NCI-H446 (cell line): ENCODE results near the gene NFASC.

Source experiments
- DNase-seq, 2 experiments: peaks; one replicate each; lab custom pipeline; 2025; lab: John Stamatoyannopoulos, UW

The NFASC gene

DNA sequence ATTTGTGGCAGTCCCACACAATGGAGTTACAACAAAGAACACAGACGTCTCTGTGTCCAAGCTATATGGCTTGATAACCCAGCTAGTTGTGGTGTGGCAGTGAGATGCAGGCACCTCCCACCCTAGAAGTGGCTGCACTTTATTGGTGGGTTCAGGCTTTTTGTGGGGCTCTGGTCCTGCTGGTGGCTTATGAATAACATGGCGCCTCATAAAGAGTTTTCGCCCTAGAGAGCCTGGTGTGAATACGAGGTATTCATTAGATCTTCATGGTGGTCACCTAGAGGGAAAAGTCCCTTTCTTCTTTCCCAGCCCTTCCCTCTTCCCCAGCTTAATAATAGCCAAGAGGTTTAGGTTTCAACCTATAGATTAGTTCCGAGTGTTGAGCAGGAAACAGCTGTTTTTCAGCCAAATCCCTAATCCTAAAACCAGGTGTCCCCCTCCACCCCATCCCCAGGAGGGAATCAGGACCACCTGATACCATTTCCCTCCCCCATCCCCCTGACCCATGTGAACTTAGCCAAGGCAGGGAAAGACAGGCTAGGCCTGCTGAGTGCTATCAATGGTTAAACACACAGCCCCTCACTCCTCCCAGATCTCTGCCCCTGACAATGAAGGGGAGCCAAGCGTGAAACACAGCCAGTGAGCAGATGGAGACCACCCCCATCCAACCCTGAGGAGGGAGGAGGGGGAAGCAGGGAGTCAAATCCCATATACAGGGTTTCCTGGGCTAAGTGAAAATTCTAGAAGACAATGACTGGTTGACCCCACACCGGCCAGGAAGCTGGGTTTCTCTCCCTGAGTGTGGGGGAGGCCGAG, 58.2 kb downstream of the NFASC start:
- no peak for DNase-seq

DNA sequence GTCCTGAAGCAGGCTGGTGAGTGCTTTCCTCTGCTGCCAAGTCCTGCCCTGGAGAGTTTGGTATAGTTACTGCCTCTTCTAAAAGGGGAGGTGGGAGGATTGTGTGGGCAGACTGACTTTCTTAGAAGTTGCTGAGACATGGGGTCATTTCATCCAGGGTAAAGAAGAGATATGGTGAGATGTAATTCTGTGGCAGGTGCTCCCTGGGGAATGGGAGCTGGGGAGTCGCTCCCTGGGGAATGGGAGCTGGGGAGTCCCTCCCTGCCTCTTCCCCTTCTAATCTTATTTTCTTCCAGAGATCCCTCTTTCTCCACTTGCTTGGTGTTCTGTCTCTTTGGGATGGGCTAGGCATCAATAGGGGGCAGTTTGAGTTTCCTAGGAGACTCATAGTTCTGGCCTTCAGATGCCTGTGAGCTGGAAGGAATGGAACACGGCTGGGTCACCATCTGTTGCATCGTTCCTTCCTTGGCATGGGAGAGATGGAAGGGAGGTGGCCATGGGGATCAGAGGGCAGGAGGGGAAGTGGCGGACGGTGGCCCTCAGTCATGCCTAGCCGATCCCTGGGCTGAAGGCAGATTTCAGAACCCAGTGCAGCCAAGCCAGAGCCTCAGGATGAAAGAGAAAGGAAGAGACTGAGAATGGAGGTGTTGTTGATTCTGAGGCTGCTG, 59.0 kb downstream of the NFASC start:
- DNase-seq = peak; percentile 17 to 52

DNA sequence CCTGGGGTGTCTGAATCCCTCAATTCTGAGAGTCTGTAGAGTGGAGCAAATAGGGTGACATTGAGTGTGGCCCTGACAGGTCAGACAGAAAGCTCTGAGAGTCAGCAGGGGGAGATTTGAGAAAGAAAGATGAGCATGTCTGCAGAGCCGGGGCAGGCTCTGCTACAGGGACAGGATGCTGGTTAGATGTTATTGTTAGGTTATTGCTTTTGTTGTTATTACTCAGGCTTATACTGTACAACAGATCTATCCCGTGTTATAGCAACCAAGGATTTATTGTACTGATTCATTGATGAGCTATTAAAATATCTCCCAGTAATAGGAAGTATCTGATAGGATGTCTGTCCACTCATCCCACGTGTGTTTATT, 59.5 kb downstream of the NFASC start:
- no peak for DNase-seq

DNA sequence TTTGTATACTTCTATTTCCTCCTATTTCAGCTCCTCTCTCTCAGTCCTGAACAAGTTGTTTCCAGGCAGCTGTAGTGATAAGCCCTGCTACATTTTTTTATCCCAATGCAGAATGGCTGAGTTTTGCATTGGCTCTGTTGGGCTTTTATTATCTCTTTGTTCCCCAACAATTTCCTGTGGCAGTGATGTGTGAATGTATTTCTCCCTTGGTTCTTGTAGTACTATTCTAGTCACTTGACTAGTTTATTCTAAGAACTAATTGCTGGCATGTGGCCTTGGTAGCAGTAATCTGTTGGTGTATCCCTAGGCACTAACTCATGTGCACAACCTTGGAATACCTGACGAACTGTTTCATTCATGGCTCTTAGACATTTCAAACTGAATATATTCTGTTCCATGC, 60.7 kb downstream of the NFASC start:
- no peak for DNase-seq

DNA sequence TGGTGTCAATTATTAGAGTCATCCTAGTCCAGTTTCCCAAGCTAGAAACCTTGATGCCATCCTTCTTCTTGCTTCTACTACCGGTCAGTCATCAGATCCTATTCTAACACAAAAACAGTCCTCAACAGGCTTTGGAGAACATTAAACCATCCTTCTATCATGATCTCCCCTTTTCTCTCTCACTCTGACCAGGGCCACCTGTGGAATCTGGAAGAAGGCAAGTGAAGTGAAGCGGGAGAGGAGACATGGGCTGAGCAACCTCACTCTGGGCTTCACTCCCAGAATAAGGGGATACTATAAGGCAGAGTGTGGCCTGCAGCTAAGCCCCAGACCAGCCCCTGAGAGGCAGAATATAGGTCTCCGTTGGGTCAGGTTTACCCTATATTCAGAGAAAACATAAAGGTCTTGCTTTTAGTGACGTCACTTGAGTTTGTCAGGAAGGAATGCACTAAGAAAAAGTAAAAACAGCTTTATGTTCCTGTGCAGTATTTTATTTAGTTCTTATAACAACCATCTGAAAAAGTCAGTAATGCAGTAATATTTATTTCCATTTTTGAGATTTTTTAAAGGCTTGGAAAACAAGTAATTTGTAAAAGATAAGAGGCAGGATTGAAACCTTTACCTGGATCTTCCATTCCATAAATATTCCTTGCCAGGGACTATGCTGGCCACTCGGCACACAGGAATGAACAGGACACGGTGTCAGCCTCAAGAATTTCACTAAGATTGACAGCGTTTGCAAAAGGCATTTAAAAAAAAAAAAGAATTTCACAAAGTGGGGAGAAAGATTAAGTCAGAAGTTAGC, 61.3 kb downstream of the NFASC start:
- no peak for DNase-seq

DNA sequence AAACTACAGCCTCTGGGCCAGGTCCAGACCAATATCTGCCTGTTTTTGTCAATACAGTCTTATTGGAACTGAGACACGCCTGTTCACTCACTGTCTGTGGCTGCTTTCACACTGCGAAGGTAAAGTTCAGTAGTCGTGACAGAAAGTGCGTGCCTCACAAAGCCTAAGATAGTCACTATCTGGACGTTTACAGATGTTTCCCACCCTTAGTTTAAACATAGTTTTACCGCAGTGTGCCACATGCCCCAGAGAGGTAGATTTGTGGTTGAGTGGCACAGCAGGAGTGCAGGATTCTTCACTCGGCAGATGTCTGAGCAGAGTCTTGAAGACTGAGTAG, 61.9 kb downstream of the NFASC start:
- DNase-seq = no peak

DNA sequence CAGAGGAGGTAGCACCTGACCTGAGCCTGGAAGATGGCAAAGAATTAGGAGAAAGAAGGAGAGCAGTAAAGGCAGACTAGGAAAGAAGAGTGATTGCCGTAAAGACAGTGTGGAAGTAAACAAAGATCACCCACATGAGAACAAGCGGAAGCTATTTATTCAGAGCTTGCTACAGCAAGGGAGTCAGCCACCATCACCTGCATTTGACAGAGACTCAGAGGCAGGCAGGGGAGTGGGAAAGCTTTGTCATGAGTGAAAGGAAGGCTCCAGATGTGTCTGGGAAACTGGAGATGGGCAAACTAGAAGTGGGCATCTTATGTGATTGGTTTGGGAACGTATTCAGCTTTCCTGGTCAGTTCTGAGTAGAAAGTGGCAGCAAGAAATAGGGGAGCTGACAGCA, 64.5 kb downstream of the NFASC start:
- DNase-seq = no peak

DNA sequence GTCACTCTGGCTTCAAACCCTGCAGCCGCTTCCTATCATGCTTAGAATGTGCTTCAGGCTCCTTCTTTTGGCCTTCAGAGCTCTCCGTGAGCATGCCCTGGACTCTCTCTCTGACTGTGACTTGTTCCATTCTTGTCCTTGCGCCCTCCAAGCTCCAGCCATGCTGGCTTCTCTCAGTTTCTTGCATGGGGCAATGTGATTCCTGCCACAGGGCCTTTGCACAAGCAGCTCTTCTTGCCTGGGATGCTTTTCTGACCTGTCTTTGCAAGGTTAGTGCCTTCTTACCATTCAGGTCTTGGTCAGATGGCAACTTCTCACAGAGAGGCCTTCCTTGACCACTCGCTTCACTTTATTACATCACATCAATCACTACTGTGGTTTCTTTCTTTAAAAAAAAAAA, 66.1 kb downstream of the NFASC start:
- DNase-seq = no peak

DNA sequence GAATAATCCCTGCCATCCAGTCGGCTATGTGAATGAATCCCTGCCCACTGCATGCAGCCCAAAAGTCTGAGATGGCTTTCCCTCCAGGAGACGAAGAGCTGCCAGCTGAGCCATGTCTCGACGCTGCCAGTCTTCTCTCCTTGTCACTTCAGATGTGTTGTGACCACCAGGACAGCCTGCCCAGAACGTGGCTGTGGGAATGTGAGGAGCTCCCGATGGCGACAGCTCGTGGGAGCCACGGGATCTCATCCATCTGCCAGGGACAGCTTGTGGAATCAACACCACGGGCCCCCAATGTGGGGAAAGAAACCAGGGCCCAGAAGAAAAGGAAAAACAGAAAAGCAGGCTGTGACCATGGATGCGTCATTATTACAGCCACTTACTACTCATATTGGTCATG, 67.2 kb downstream of the NFASC start:
- no peak for DNase-seq

DNA sequence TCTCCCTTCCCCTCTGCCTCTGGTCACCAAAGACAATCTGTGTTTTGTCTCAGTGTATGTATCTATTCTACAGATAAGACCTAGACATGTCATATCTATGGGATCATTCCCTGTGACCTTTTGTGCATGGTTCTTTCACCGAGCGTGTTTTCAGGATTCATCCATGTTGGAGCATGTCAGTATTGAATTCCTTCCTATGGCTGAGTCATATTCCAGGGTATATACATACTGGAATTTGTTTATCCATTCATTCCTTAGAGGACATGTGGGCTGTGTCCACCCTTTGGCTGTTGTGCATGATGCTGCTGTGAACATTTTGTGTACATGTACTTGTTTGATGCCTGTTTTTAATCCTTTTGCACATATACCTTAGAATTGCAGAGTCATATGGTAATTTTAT, 69.9 kb downstream of the NFASC start:
- no peak for DNase-seq

DNA sequence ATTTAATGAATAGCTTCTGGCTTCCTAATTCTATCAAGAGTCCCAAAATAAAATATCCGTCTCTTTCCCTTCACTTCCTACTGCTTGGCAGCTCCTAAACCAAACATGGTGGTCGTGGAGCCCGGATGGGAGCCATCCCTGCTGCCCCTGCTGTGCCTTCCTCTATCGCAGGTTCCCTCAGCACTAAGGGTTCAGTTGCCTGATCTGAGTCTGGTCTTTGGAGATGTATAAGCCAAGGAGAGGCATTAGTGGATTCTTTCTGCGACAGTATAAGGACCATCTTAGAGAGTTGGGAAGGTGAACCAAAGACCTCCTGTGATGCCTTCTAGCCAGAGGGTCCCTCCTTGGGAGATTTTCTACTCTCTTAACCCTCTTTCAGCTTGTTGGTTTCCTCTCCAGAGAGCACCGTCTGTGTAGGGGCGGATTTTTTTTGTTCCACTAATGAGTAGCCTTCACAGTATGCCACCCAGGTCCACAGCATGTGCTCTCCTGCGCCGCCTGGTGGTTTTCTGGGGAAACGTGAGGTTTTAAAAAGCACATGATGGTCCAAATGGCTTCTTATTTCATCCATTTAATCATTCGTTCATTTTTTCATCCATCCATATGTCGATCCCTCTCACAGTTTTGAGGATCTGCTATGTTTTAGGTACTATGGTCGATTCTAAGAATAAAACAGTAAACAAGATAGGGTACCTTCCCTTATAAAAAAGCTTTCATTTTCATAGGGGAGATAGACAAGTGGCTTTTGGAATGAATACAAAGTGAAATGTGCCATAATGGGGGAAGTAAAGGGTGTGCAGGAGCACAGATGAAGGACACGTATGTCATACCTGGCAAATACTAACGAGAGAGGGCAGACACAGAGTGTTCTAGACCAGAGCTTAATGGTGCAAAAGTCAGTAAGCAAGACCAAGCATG, 71.0 kb downstream of the NFASC start:
- DNase-seq = peak; percentile 90 to 91

DNA sequence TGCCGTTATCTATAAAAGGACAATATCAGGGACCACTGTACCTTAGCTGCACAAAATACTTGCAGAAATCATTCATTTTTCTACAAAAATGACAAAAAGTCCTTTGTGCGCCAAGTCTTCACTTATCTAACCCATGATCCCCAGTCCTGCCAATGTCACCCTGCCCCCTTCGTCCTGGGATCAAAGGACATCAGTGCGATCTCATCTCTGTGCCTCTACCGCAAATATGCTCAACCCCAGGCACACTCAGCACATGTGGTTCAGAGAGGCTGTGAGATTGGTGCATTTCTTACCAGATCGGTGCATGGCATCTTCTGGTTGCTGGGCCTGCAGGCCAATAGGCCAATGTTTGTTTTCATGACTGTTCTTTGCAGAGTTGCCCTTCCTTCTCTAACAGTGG, 72.8 kb downstream of the NFASC start:
- no peak for DNase-seq

DNA sequence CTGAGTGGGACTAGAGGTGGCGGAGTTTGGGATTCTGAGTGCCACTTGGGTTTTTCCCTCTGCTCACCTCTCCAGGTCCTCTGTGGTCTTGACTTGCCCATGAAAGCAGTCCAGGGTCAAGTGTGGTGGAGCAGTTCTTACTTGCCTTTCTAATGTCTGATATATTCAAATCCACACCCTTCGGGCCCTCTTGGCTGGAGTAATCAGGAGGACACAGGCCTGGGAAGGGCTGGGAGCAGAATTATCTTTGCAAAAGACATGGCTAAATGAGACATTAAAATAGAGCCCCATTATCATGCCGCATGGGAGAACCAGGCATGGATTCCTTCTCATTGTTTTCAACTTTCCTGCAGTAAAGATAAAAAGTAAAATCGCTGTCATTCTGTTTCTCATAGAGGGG, 74.0 kb downstream of the NFASC start:
- no peak for DNase-seq

DNA sequence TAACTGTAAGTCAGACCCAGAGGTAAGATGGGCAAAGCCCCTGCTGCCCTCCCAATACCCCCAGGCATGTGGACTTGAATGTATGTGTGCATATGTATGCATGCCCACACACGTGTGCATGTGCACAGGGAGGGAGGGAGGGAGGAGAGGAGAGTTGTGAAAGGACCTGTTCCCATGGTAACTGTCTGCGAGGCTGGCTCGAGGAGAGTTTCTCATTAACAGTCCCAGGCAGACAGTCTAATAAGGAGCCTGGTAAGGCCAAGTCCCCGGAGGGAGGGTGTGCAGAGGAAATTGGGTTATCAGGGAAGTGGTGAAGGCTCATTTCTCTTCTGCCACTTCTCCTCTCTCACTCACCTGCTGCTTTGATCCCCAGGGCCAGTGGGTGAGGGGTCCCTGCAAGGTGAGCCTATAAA, 74.9 kb downstream of the NFASC start:
- no peak for DNase-seq

DNA sequence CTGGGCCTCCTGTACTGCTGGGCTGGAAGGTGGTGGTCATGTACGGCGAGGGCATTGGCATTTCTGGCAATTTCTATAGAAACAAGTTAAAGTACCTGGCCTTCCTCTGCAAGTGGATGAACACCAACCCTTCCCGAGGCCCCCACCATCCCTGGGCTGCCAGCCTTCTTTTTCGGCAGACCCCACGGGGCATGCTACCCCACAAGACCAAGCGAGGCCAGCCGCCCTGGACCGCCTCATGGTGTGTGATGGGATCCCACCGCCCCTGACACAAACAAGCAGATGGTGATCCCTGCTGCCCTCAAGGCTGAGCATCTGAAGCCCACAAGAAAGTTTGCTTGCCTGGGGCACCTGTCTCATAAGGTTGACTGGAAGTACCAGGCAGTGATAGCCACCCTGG, 76.0 kb downstream of the NFASC start:
- no peak for DNase-seq

DNA sequence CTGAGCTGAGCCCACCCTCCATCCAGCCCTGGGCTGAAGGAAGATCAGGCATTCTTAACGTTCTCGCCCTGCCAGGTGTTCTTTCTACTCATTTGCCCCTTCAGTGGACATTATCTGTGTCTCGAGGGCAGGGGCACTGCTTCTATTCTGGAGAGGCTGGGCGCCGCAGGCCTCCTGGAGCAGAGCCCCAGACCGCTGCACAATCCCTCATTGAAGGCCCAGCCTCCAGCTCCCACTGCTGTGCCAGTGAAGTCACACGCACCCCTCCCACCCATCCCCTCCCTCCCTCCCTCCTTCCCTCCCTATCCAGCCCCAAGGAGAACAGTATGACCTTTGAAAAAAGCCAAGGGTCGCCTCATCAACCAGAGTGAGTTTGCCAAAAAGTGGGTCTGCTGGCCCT, 76.7 kb downstream of the NFASC start:
- no peak for DNase-seq

DNA sequence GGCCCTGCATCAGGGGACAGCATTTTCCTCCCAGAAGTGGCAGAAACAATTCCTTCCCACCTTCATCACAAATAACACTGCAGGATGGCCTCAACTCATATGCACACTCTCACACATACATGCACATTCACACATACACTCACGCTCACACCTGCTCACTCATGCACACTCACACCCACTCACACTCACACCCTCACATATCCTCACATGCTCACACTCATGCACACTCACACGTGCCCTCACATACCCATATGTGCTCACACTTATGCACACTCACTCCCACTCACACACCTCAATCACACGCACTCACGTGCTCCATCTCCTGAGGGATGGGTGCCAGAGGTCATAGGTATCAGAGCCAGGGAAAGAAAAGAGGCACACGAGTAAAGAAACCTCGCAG, 77.1 kb downstream of the NFASC start:
- DNase-seq = no peak

DNA sequence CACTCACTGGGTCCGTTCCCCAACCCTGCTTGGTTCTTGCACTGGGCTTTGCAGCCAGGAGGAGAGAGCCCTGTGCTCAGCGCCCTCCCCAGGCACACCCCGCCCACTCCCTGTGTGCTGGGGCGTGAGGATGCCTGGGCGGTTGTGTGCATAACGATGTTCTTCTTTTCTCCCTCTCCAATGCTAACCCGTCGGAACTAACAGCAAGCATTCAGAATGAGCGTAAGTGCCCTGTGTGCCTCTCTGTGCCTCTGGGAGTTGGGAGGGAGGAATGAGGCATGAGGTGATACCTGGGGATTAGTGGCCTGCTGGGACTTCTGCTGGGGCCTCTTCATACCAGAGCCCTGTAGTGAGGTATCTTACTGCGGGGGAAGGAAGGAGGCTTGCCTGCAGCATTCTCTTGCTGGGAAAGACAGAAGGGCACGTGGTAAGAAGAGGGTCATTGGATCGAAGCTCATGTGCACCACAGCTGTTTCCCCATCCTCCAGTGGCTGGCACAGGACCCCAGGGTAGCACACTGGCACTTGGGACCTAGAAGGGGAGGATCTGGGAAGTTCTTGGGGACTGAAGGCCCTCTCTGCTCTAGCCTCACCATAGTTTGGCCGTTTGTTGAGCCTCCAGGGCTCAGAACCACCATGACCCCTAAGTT, 79.8 kb downstream of the NFASC start:
- DNase-seq = no peak

DNA sequence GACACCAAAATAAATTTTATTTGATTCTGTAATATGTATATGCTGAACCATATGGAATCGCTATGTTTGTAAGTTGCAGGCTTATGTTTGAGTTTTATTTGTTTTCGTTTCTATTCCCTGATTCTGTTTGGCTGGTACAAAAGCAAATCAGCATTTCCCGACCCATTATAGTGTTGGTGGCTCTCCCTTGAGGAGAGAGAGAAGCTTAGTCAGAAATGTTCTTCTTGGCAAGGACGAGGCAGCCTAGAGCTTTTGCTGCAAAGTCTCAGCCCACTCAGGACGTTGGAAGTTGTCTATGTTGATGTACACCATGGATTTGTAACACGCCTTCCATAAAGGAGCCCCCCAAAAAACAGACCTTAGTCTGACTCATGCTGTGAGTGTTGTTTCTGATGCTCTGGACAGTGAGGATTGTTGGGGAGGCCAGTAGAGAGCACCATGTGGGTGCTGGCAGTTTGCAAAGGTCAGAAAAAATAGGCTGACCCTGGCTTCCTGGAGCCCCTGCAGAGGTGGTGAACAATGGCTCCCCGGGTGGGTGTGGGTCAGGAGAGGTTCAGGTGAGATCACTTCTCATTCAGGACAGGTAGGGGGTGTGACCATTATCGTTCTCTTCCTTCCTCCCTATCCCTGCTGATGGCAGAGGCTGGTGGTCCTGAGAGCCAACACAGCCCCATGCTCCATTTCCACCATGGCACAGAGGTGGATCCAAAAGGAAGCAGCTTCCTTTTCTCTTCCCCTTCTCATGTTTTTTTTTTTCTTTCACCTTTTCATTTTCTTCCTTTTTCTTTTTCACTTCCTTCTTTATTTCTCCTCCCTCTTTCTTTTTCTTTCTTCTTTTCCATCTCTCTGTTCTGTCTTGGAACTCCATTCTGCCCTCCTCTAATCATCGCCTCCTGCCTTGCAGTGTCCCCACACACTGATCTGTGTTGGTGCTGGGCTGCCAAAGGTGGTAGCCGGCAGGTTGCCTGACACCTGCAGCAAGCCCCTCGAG, 88.0 kb downstream of the NFASC start:
- no peak for DNase-seq

DNA sequence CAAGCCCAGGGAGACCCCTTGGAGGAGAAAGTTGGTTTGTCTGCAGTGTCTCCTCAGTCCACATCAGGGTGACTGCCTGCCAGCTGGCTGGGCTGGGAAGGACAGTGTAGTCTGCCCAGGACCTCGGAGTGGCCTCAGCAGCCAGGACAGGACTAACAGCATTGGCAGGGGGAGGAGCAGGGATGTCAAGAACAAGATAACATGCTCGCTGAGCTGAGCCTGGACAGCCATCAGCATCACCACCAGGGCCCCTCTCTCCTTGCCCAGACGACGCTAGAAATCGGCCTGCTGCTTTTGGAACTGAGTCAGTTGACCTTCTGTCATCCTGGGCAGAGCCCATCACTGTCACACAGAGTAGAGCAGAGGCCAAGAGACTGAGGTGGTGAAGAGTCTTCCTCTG, 88.7 kb downstream of the NFASC start:
- peak; percentile 27 to 75 for DNase-seq
